Thyroid gland (tissue), 4 donors: Measurements from ENCODE around the gene EPB41L1. TPM values are rescaled to one million over a fixed set of nuclear protein-coding genes. Genes with fewer than 3 reads are reported as not detected.
A peak's percentile ranks its signal among the peaks of the same experiment; 100 is the strongest.

Source experiments
- DNase-seq, 2 donors: peaks; one replicate each; pipeline ENCODE4 v3.0.0-alpha.2; 2019
- H3K27ac ChIP-seq, 3 donors: fragments of 200-600 bp; sonication (generic); 1 replicate in 2 of 3; 2 replicates in 1 of 3; pipeline ENCODE4 v1.5.1; 2016 to 2019; ENCODE audit warnings: mild to moderate bottlenecking in 1 of 3, moderate library complexity in 1 of 3
- H3K27me3 ChIP-seq: fragments of 200-600 bp; sonication (generic); one replicate; pipeline ENCODE4 v1.5.1; 2019
- H3K36me3 ChIP-seq, 2 donors: fragments of 200-600 bp; sonication (generic); one replicate each; pipeline ENCODE4 v1.5.1; 2016 to 2019
- H3K4me1 ChIP-seq, 2 donors: fragments of 200-600 bp; sonication (generic); one replicate each; pipeline ENCODE4 v1.5.1; 2017 to 2019
- H3K4me3 ChIP-seq, 3 donors: fragments of 200-600 bp; sonication (generic); replicated peaks in 1 of 3; 1 replicate in 2 of 3; 2 replicates in 1 of 3; pipeline ENCODE4 v1.5.1; 2016; ENCODE audit warnings: mild to moderate bottlenecking in 1 of 3
- H3K9me3 ChIP-seq: fragments of 200-600 bp; sonication (generic); one replicate; pipeline ENCODE4 v1.5.1; 2017
- POLR2A ChIP-seq, 2 donors: fragments of 450-650 bp; IDR thresholded peaks; one replicate each; pipeline ENCODE4 v1.6.1; 2017; ENCODE audit warnings: antibody characterized with exemption in 2 of 2, mild to moderate bottlenecking in 2 of 2, moderate library complexity in 1 of 2
- WGBS, 2 donors: methylation state at CpG; one replicate each; pipeline ENCODE4 v1.1.5; 2017; 5-methylcytosine and 5-hydroxymethylcytosine counted together
- intact Hi-C: fragments of 100-400 bp; cut with DNase I; formaldehyde crosslinking; loops from one replicate; pipeline ENCODE4 v1.15.1; 2023
- total RNA-seq, 4 donors: library from RNA; depleted of rRNA; stranded (reverse); fragments of >200 nt; gene quantifications; one replicate each; pipeline ENCODE4 v1.2.3, GENCODE V29; 2016
- TF ChIP-seq, protein P1 (sequence below), 6 experiments: fragments of 200-600 bp in 3 of 6; fragments of 450-650 bp in 3 of 6; sonication (generic) in 3 of 6; IDR thresholded peaks; one replicate each; pipeline ENCODE4 v1.5.1; 2016 to 2019; ENCODE audit warnings: antibody characterized with exemption in 6 of 6, mild to moderate bottlenecking in 2 of 6, inconsistent platforms in 1 of 6, moderate library complexity in 1 of 6

Gene EPB41L1
- total RNA-seq, 4 donors from 2014 or later: 15.4 to 75.2 (median 42.3) TPM

DNA sequence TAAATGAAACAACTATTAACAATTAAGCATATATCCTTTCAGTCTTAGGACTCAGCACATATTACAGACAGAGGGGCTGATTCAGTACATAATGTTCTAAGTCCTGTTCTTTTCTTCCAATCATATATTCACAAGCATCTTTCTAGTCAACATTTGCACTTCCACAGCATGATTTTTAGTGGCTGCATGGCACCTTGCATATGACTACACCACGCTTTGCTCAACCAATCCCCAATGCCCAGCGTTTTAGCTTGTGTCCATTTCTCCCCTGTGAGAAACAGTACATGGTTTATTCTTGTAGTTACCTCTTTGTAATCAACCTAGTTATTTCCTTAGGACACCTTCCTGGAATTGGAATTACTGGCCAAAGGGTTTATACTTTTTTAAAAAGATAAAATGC is 115.0 kb downstream of the EPB41L1 start:
- WGBS, 2 donors: 84 to 89% methylated on average over 2 of the region's 2 CpGs
- intact Hi-C loops: no loop called here
- H3K4me1 ChIP-seq: no peaks in the 10 kb centered on the region

DNA sequence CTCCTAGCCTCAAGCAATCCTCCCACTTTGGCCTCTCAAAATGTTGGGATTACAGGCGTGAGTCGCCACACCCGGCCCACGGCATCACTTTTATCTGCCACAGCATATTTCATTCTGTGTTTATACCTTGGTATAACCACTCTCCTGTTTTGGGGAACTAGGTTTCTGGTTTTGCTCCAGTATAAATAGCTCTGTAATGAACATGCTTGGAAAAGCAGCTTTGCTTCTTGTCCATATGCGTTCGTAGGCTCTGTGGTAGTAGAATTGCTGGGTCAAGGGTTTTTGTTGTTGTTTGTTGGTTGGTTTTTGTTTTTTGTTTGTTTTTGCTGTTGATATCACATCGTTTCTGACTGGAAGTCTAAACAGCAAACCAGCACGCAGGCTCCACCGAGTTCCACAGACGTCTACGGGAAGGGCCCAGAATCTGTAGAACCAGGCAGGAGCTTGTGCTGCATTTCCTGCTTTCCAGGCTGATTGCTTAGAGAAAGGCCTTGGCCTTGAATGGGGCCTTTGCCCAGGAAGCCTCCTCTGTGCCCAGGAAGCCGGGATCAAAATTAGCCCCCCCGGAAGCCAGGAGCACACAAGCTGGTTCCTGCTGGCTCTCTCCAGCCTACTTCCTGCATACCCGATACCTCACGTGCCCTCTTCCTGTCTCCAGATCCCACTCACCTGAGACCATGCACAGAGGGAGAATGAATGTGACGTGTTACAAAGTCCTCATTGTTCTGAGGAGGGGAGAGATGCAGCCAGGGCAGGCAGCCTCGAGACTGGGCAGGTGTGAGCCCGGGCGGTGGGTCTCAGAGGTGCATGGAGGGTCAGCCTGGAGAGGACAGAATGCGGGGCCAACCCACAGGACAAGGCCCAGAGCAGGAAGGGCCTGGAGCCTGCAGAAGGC is 116.5 kb downstream of the EPB41L1 start:
- H3K27me3 ChIP-seq: no peaks in the 10 kb centered on the region
- no peak for DNase-seq
- 83% methylated on average over 18 to 20 of the region's 20 CpGs for WGBS, 2 donors
- H3K4me3 ChIP-seq: no peak overlapping the region
- no peaks in the 10 kb centered on the region for H3K4me1 ChIP-seq
- intact Hi-C loops: no loop called here
- no peak for TF ChIP-seq POLR2A (IDR thresholded peaks at IDR 0.05)
- TF ChIP-seq, protein P1, sequence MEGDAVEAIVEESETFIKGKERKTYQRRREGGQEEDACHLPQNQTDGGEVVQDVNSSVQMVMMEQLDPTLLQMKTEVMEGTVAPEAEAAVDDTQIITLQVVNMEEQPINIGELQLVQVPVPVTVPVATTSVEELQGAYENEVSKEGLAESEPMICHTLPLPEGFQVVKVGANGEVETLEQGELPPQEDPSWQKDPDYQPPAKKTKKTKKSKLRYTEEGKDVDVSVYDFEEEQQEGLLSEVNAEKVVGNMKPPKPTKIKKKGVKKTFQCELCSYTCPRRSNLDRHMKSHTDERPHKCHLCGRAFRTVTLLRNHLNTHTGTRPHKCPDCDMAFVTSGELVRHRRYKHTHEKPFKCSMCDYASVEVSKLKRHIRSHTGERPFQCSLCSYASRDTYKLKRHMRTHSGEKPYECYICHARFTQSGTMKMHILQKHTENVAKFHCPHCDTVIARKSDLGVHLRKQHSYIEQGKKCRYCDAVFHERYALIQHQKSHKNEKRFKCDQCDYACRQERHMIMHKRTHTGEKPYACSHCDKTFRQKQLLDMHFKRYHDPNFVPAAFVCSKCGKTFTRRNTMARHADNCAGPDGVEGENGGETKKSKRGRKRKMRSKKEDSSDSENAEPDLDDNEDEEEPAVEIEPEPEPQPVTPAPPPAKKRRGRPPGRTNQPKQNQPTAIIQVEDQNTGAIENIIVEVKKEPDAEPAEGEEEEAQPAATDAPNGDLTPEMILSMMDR (IDR thresholded peaks at IDR 0.05): no peak
- no peak overlapping the region for H3K27ac ChIP-seq
- no peaks in the 10 kb centered on the region for H3K9me3 ChIP-seq
- no peaks in the 10 kb centered on the region for H3K36me3 ChIP-seq

More for the DNA sequence above, 115.0 kb downstream of the EPB41L1 start:
- H3K36me3 ChIP-seq: no peaks in the 10 kb centered on the region
- H3K4me3 ChIP-seq: no peak overlapping the region
- H3K9me3 ChIP-seq: no peaks in the 10 kb centered on the region
- H3K27ac ChIP-seq: no peak overlapping the region
- no peak for DNase-seq
- H3K27me3 ChIP-seq: no peaks in the 10 kb centered on the region
- no peak for TF ChIP-seq POLR2A (IDR thresholded peaks at IDR 0.05)

GRCh38 chr20:36271639-36272546 is 117.4 kb downstream of the EPB41L1 start:
- DNase-seq: no peak
- WGBS, 2 donors: 84 to 87% methylated on average over 21 of the region's 21 CpGs
- no peak overlapping the region for H3K27ac ChIP-seq
- TF ChIP-seq, protein P1 (IDR thresholded peaks at IDR 0.05): no peak
- no peak for TF ChIP-seq POLR2A (IDR thresholded peaks at IDR 0.05)
- H3K27me3 ChIP-seq: no peaks in the 10 kb centered on the region
- intact Hi-C loops: no loop called here
- H3K4me1 ChIP-seq: no peaks in the 10 kb centered on the region
- H3K4me3 ChIP-seq: no peak overlapping the region
- H3K9me3 ChIP-seq: no peaks in the 10 kb centered on the region
- H3K36me3 ChIP-seq: no peaks in the 10 kb centered on the region

- H3K9me3 ChIP-seq: no peaks in the 10 kb centered on the region
- no peaks in the 10 kb centered on the region for H3K4me1 ChIP-seq
- intact Hi-C loops: no loop called here
- DNase-seq: no peak
- H3K4me3 ChIP-seq: no peak overlapping the region
- WGBS, 2 donors: 87 to 88% methylated on average over 12 of the region's 12 CpGs
- no peak overlapping the region for H3K27ac ChIP-seq
- no peaks in the 10 kb centered on the region for H3K36me3 ChIP-seq
- TF ChIP-seq, protein P1 (IDR thresholded peaks at IDR 0.05): no peak
- no peaks in the 10 kb centered on the region for H3K27me3 ChIP-seq
Measured at GRCh38 chr20:36272547-36273220, 118.1 kb downstream of the EPB41L1 start.

DNA sequence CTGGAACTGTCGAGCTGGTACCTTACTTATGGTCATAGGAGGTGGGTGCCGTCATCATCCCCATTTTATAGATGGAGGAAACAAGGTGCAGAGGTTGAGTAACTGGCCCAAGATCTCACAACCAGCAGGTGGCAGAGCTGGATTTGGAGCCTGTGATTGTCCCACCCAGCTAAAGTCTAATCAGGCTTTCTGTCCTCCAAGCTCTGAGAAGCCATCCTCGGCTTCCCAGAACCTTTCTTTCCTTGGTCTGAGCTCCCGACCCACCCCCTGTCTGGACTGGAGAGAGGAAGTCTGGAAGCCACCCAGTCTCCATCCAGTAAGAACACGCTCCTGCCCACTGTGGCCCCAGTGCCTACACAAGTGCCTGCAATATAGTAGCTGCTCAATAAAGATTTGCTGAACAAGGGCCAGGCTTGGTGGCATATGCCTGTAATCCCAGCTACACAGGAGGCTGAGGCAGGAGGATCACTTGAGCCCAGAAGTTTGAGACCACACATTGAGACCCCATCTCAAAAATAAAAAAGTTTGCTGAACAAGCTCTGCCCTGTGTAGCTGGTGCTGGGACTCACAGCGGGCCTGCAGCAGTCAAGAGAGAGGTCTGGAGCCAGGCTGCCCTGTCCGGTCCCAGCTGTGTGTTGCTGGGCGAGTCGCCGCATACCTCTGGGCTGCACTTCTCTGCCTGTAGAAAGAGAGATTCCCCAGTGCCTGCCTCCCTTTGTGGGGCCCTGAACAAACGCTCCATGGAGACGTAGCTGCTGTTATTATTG is 119.1 kb downstream of the EPB41L1 start:
- 73 to 80% methylated on average over 10 to 12 of the region's 12 CpGs for WGBS, 2 donors
- intact Hi-C loops: no loop called here
- H3K36me3 ChIP-seq: no peaks in the 10 kb centered on the region
- H3K27me3 ChIP-seq: no peaks in the 10 kb centered on the region
- H3K9me3 ChIP-seq: no peaks in the 10 kb centered on the region
- H3K4me3 ChIP-seq: no peak overlapping the region
- no peak overlapping the region for H3K27ac ChIP-seq
- TF ChIP-seq, protein P1 (IDR thresholded peaks at IDR 0.05): peak in 1 of 6 experiments; percentile 14
- no peak for TF ChIP-seq POLR2A (IDR thresholded peaks at IDR 0.05)
- H3K4me1 ChIP-seq: no peaks in the 10 kb centered on the region
- no peak for DNase-seq
